CD4-positive, CD25-positive, alpha-beta regulatory T cell (primary cell): ENCODE data around the gene KAZN. TPM values are rescaled to one million over a fixed set of nuclear protein-coding genes. Genes with fewer than 3 reads are reported as not detected.

Source experiments
- ATAC-seq, 2 donors: fragments of 150-1000 bp; cut with Tn5 transposase; one replicate each; pipeline ENCODE4 v1.10.0; 2021; ENCODE audit warnings: low read depth in 2 of 2, moderate number of reproducible peaks in 2 of 2, moderate library complexity in 1 of 2
- DNase-seq, 3 donors: peaks; one replicate each; pipeline versions ENCODE4 v3.0.0 to v3.0.0-alpha.2; 2012 to 2022; ENCODE audit warnings: mixed read lengths in 1 of 3
- H3K27ac ChIP-seq: one replicate; pipeline ENCODE4 v1.7.0; 2013; ENCODE audit warnings: mild to moderate bottlenecking, low read length; ENCODE audit not compliant: insufficient read depth, poor library complexity, severe bottlenecking
- H3K27me3 ChIP-seq: one replicate; pipeline ENCODE4 v1.7.0; 2013; ENCODE audit warnings: low read length; ENCODE audit not compliant: control insufficient read depth, insufficient read depth
- H3K36me3 ChIP-seq: one replicate; pipeline ENCODE4 v1.7.0; 2013; ENCODE audit warnings: mild to moderate bottlenecking, low read length, moderate library complexity; ENCODE audit not compliant: control insufficient read depth, insufficient read depth
- H3K4me1 ChIP-seq: 2 replicates; pipeline ENCODE4 v1.7.0; 2013; ENCODE audit warnings: mild to moderate bottlenecking, low read length; ENCODE audit not compliant: insufficient read depth, control insufficient read depth, poor library complexity, severe bottlenecking
- H3K4me3 ChIP-seq: one replicate; pipeline ENCODE4 v1.7.0; 2013; ENCODE audit warnings: low read depth, mild to moderate bottlenecking, low read length, moderate library complexity
- H3K9me3 ChIP-seq, 2 experiments: 1 replicate in 1 of 2; 2 replicates in 1 of 2; pipeline ENCODE4 v1.7.0; 2013; ENCODE audit warnings: low read length in 2 of 2, mild to moderate bottlenecking in 1 of 2, moderate library complexity in 1 of 2; ENCODE audit not compliant: control insufficient read depth in 2 of 2
- H3K27ac Mint-ChIP-seq, 3 donors: one replicate each; pipeline ENCODE4 v1.8.0; 2020 to 2022; ENCODE audit warnings: mild to moderate bottlenecking in 3 of 3, mixed read lengths in 3 of 3, moderate library complexity in 2 of 3
- H3K27me3 Mint-ChIP-seq: one replicate; pipeline ENCODE4 v1.8.0; 2022; ENCODE audit warnings: mild to moderate bottlenecking, mixed read lengths
- H3K36me3 Mint-ChIP-seq: one replicate; pipeline ENCODE4 v1.8.0; 2020; ENCODE audit warnings: mixed read lengths
- H3K4me1 Mint-ChIP-seq, 4 donors: one replicate each; pipeline ENCODE4 v1.8.0; 2020 to 2022; ENCODE audit warnings: mixed read lengths in 4 of 4, mild to moderate bottlenecking in 1 of 4
- H3K4me3 Mint-ChIP-seq, 4 donors: one replicate each; pipeline ENCODE4 v1.8.0; 2020 to 2022; ENCODE audit warnings: mild to moderate bottlenecking in 4 of 4, mixed read lengths in 4 of 4, moderate library complexity in 3 of 4
- H3K9me3 Mint-ChIP-seq, 7 donors: one replicate each; pipeline ENCODE4 v1.8.0; 2020 to 2022; ENCODE audit warnings: mixed read lengths in 7 of 7, mild to moderate bottlenecking in 3 of 7, moderate library complexity in 2 of 7
- polyA plus RNA-seq, 4 donors: library from polyadenylated mRNA; unstranded; fragments of 300-500 nt; fragmentation: Illumina TruSeq; gene quantifications; one replicate each; pipeline ENCODE4 v1.2.3, GENCODE V29; 2021
- total RNA-seq: library from RNA; stranded (reverse); gene quantifications from one replicate; pipeline ENCODE4 v1.2.3, GENCODE V29; 2022

Gene KAZN
- total and polyA plus RNA-seq, 5 donors from 2014 or later, result not detected

DNA sequence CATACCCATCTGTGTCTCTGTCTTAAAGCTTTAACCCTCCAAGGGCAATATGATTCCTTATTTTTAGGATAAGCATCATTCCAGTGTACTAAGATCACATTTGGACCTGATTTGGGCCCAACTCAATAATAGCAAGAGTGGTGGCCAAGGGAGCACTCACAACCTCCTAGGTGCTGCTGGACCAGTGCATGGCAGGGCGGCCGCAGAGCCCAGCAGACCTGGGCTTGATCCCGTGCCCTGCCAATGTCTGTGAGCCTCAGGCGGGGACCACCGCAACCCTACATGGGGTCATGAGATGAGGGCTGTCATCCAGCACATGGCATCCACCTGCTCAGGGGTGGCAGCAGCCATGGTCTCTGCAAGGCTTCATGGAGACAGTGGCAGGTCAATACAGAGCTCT, 353.3 kb downstream of the KAZN start:
- H3K4me3 Mint-ChIP-seq, result no peak overlapping the region
- no peaks in the 10 kb centered on the region for H3K4me1 ChIP-seq
- DNase-seq (no peak), ATAC-seq (no peak)
- no peak overlapping the region for H3K4me3 ChIP-seq
- H3K27ac Mint-ChIP-seq, result no peak overlapping the region
- no peaks in the 10 kb centered on the region for H3K4me1 Mint-ChIP-seq
- no peaks in the 10 kb centered on the region for H3K27me3 Mint-ChIP-seq
- H3K36me3 ChIP-seq, result no peaks in the 10 kb centered on the region
- H3K9me3 Mint-ChIP-seq, result peaks cover 0 to 2% (median 0%) of the 10 kb centered on the region in 7 donors
- H3K27me3 ChIP-seq, result no peaks in the 10 kb centered on the region
- no peaks in the 10 kb centered on the region for H3K9me3 ChIP-seq
- H3K36me3 Mint-ChIP-seq, result no peaks in the 10 kb centered on the region
- no peak overlapping the region for H3K27ac ChIP-seq

DNA sequence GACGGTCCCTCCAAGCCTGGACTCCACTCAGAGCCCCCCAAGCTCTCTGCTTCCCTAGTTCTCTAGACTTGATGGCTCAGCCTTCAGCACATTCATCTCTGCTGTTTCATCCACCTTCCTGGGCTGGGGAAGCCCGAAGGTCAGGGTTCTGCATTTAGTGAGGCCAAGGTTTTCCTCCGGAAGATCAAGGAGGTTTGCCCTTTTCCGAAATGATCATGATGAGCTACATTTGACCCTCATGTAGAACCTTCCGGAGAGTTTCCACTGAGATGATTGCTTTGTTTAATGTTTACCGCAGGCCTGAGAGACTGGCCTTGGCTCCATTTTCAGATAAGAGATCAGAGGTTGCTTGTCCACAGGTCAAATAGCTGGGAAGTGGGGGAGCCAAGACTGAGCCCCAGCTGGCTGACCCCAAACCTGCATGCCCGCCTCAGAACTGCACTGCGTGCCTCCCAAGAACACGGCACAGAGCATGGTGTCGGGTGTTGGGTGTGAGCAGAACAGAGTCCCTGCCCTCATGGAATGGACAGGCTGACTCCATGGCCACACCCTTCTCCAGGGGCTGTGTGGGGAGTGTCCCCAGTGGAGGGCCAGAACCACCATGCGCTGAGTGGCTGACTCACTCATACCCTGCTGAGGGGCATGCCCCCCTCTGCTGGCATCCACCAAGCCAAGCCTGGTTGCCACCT, 354.3 kb downstream of the KAZN start:
- Histone ChIP-seq H3K4me3 (no peak overlapping the region), H3K4me1 (no peaks in the 10 kb centered on the region), H3K36me3 (no peaks in the 10 kb centered on the region), H3K27ac (no peak overlapping the region), H3K27me3 (no peaks in the 10 kb centered on the region), H3K9me3 (no peaks in the 10 kb centered on the region)
- no peak overlapping the region for H3K27ac Mint-ChIP-seq
- no peak for DNase-seq
- no peak for ATAC-seq
- no peaks in the 10 kb centered on the region for H3K36me3 Mint-ChIP-seq
- H3K27me3 Mint-ChIP-seq, result no peaks in the 10 kb centered on the region
- no peak overlapping the region for H3K4me3 Mint-ChIP-seq
- no peaks in the 10 kb centered on the region for H3K4me1 Mint-ChIP-seq
- peaks cover 0 to 1% (median 0%) of the 10 kb centered on the region in 7 donors for H3K9me3 Mint-ChIP-seq

DNA sequence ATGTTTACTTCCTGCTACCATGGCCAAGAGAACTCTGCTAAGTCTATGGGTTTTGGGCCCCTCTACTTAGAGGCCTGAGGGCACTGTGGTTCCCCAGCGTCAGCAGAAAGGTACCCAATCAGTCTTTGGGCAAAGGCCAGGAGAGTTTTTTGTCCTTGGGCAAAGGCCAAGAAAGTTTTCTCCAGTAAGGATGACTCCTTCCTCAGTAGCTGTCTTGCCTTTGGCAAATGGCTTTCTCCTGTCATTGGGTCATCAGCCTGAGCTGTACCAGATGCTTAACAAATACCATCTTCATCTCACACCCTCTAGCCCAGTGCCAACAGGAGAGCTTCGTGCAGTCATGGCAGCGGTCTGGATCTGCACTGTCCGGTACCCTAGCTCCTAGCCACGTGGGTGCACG, 355.7 kb downstream of the KAZN start:
- Mint-ChIP-seq H3K36me3 (no peaks in the 10 kb centered on the region), H3K4me1 (no peaks in the 10 kb centered on the region), H3K9me3 (peaks cover 0 to 1% (median 0%) of the 10 kb centered on the region in 7 donors), H3K27ac (no peak overlapping the region), H3K4me3 (no peak overlapping the region), H3K27me3 (no peaks in the 10 kb centered on the region)
- H3K27me3 ChIP-seq, result no peaks in the 10 kb centered on the region
- H3K36me3 ChIP-seq, result no peaks in the 10 kb centered on the region
- no peak overlapping the region for H3K4me3 ChIP-seq
- H3K9me3 ChIP-seq, result no peaks in the 10 kb centered on the region
- ATAC-seq, result no peak
- no peaks in the 10 kb centered on the region for H3K4me1 ChIP-seq
- DNase-seq, result no peak
- H3K27ac ChIP-seq, result no peak overlapping the region

DNA sequence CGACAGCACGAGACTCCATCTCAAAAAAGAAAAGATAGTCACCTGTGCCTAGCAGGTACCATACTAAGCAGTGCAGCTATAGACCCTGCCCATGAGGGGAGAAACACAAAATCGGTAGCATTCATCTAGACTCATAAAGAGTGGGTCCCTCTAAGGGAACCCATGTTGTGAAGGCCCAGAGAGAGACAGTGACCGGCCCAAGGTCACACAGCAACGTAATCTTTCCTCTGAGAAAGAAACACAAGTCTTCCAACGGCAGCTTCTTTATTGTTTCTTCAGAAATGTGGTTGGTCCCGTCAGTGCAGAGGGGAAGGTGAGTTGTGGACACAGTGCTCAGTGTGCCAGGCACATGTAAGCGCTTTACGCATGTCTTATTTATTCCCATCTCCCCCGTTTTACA, 356.4 kb downstream of the KAZN start:
- H3K4me1 ChIP-seq, result no peaks in the 10 kb centered on the region
- H3K9me3 ChIP-seq, result no peaks in the 10 kb centered on the region
- DNase-seq (no peak), ATAC-seq (no peak)
- H3K4me1 Mint-ChIP-seq, result no peaks in the 10 kb centered on the region
- no peak overlapping the region for H3K4me3 Mint-ChIP-seq
- H3K9me3 Mint-ChIP-seq, result peaks cover 0 to 1% (median 0%) of the 10 kb centered on the region in 7 donors
- no peaks in the 10 kb centered on the region for H3K27me3 ChIP-seq
- no peak overlapping the region for H3K27ac ChIP-seq
- no peak overlapping the region for H3K4me3 ChIP-seq
- H3K27me3 Mint-ChIP-seq, result no peaks in the 10 kb centered on the region
- no peaks in the 10 kb centered on the region for H3K36me3 ChIP-seq
- no peaks in the 10 kb centered on the region for H3K36me3 Mint-ChIP-seq
- H3K27ac Mint-ChIP-seq, result no peak overlapping the region

DNA sequence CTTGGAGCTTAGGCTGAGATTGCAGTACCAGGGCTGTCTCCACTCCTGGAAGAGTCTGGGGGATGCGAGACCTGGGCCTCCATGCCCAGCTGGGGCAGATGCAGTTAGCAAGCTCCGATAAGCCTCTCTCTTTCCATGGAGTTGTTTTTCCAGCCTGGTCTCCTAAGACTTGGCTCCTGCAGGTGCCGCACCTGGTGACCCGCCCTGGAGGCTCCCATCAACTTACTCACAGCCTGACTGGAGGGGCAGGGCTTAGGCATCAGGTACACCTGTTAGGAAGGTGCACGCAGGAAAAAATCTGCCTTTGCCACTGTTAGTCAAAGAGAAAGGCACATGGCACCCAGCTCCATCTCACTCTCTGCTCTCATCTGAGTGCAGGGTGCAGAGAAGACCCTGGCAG, 356.9 kb downstream of the KAZN start:
- no peak for ATAC-seq
- no peaks in the 10 kb centered on the region for H3K36me3 Mint-ChIP-seq
- no peak for DNase-seq
- no peaks in the 10 kb centered on the region for H3K27me3 Mint-ChIP-seq
- Histone ChIP-seq H3K9me3 (no peaks in the 10 kb centered on the region), H3K4me3 (no peak overlapping the region), H3K27me3 (no peaks in the 10 kb centered on the region), H3K27ac (no peak overlapping the region), H3K4me1 (no peaks in the 10 kb centered on the region), H3K36me3 (no peaks in the 10 kb centered on the region)
- peaks cover 0 to 1% (median 0%) of the 10 kb centered on the region in 7 donors for H3K9me3 Mint-ChIP-seq
- H3K4me3 Mint-ChIP-seq, result no peak overlapping the region
- no peaks in the 10 kb centered on the region for H3K4me1 Mint-ChIP-seq
- H3K27ac Mint-ChIP-seq, result no peak overlapping the region

DNA sequence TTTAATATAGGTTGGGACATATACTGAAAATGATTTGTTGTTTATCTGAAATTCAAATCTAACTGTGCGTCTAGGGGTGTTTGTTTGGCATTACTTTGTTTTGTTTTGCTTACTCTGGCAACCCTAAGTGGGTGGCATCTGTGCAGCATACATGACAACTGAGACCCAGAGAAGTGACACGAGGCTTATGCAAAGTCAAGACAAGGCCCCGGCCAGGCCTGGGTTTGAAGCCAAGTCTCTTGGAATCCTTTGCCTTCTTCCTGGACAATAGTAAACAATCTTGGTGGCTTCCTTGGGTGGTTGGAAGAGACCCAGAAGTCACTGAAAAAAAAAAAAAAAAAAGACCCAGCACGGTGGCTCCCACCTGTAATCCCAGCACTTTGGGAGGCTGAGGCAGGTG, 357.5 kb downstream of the KAZN start:
- ATAC-seq (no peak), DNase-seq (no peak)
- peaks cover 0 to 1% (median 0%) of the 10 kb centered on the region in 7 donors for H3K9me3 Mint-ChIP-seq
- H3K27ac Mint-ChIP-seq, result no peak overlapping the region
- Histone ChIP-seq H3K9me3 (no peaks in the 10 kb centered on the region), H3K4me1 (no peaks in the 10 kb centered on the region), H3K27me3 (no peaks in the 10 kb centered on the region), H3K27ac (no peak overlapping the region), H3K36me3 (no peaks in the 10 kb centered on the region), H3K4me3 (no peak overlapping the region)
- no peaks in the 10 kb centered on the region for H3K36me3 Mint-ChIP-seq
- H3K4me3 Mint-ChIP-seq, result no peak overlapping the region
- H3K4me1 Mint-ChIP-seq, result no peaks in the 10 kb centered on the region
- H3K27me3 Mint-ChIP-seq, result no peaks in the 10 kb centered on the region

DNA sequence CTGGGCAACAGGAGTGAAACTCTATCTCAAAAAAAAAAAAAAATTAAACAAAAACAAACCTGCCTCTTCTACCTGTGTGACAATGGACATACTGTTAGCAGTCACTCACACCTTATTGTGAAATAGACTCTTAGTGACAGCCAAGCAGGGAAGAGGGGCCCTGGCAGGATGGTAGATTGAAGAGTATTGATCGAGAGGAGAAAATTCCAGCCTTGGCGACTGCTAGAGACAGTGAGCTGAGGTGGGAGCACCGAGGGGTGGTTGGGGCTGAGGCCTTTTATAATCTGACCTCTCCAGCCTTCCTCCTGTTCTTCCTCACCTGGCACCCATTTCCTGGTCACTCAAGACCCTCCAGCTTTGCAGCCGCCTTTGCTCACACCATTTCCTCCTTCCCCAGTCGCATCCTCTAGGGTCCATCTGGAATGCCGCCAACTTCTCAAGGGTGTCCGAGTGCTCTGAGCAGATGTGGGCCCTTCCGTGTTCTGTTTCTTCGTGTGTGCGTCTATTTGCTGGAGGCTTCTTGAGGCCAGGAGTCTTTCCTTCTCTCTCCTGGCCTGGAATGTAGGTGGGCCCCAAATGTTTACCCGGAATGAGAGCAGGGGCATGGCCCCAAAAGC, 358.2 kb downstream of the KAZN start:
- DNase-seq (no peak), ATAC-seq (no peak)
- Histone ChIP-seq H3K27me3 (no peaks in the 10 kb centered on the region), H3K9me3 (no peaks in the 10 kb centered on the region), H3K4me1 (no peaks in the 10 kb centered on the region), H3K4me3 (no peak overlapping the region), H3K36me3 (no peaks in the 10 kb centered on the region), H3K27ac (no peak overlapping the region)
- Mint-ChIP-seq H3K4me3 (no peak overlapping the region), H3K4me1 (no peaks in the 10 kb centered on the region), H3K9me3 (peaks cover 0 to 1% (median 0%) of the 10 kb centered on the region in 7 donors), H3K27me3 (no peaks in the 10 kb centered on the region), H3K27ac (no peak overlapping the region), H3K36me3 (no peaks in the 10 kb centered on the region)
